Stimulated activated memory B cell treated with anti-CD40 and anti-IgM and Interleukin-4, amounts not matched to agents 10 μg/mL and 1 μg/mL and 100 μg/mL, for 72 hours (primary cell): ENCODE data around the gene BRF1.

ENCODE experiments used
- ATAC-seq: fragments of 150-1000 bp; cut with Tn5 transposase; 2 replicates; pipeline ENCODE4 v1.10.0; 2021
- H3K27ac Mint-ChIP-seq: one replicate; pipeline ENCODE4 v1.8.0; 2022; ENCODE audit warnings: mild to moderate bottlenecking, mixed read lengths
- H3K27me3 Mint-ChIP-seq: one replicate; pipeline ENCODE4 v1.8.0; 2022; ENCODE audit warnings: mixed read lengths
- H3K36me3 Mint-ChIP-seq: one replicate; pipeline ENCODE4 v1.8.0; 2022; ENCODE audit warnings: mixed read lengths
- H3K4me1 Mint-ChIP-seq: one replicate; pipeline ENCODE4 v1.8.0; 2022; ENCODE audit warnings: mixed read lengths
- H3K4me3 Mint-ChIP-seq: one replicate; pipeline ENCODE4 v1.8.0; 2022; ENCODE audit warnings: mild to moderate bottlenecking, moderate library complexity, mixed read lengths
- H3K9me3 Mint-ChIP-seq: one replicate; pipeline ENCODE4 v1.8.0; 2022; ENCODE audit warnings: mixed read lengths

BRF1 gene

GRCh38 chr14:105171004-105171673 lies 129.7 kb downstream of the BRF1 start:
- Mint-ChIP-seq H3K27me3 (peaks cover 33% of the 10 kb centered on the region), H3K36me3 (no peaks in the 10 kb centered on the region), H3K4me3 (no peak overlapping the region), H3K9me3 (no peaks in the 10 kb centered on the region), H3K4me1 (peaks cover 28% of the 10 kb centered on the region), H3K27ac (no peak overlapping the region)
- ATAC-seq, result no peak

DNA sequence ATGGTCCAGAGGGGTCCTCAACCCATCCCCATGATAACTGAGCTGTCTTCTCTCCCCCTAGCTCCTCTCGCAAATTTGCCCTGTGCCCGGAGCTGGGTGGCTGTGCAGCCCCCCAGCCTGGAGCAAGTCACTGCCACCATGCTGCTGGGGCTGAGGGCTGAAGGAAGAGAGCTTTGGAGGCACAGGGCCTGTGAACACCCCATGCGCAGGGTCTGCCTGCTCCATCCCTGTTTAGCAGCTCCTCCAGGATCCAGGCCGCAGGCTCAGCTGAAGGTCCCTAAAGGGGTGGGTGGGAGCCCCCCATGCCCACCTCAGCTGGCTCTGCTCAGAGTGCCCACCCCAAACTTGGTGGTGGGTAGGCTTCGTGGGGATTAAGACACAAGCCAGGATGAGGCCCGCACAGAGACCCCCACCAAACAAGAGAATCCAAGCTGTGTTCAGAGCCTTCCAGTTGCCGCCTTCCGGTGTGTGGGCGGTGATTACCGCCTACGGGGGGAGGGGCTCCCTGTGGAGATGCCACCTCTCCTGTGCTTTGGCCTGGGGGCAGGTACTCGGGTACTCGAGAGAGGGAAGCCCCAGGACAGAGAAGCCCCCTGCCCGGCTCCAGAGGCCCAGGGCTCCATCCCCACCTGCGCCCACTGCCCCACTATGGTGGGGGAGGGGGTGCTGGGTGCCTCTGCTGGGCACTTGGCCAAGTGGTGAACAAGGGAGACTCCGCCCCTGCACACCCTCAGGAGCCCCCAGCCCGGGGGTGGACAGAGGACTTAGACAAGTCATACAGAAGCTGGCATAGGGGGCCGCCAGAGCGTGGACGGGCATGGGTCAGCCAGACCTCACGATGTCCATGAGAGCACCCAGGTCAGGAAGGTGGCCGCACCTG lies 130.8 kb downstream of the BRF1 start:
- Mint-ChIP-seq H3K4me3 (peak overlapping the region; percentile 75), H3K36me3 (no peaks in the 10 kb centered on the region), H3K27ac (no peak overlapping the region), H3K4me1 (peaks cover 36% of the 10 kb centered on the region), H3K9me3 (no peaks in the 10 kb centered on the region), H3K27me3 (peaks cover 35% of the 10 kb centered on the region)
- ATAC-seq, result no peak

- Mint-ChIP-seq H3K4me1 (peaks cover 29% of the 10 kb centered on the region), H3K36me3 (no peaks in the 10 kb centered on the region), H3K27me3 (peaks cover 35% of the 10 kb centered on the region), H3K4me3 (peak overlapping the region; percentile 71), H3K9me3 (no peaks in the 10 kb centered on the region), H3K27ac (no peak overlapping the region)
- ATAC-seq, result no peak
These were observed 131.8 kb downstream of the BRF1 start for GRCh38 chr14:105168979-105169507.

DNA sequence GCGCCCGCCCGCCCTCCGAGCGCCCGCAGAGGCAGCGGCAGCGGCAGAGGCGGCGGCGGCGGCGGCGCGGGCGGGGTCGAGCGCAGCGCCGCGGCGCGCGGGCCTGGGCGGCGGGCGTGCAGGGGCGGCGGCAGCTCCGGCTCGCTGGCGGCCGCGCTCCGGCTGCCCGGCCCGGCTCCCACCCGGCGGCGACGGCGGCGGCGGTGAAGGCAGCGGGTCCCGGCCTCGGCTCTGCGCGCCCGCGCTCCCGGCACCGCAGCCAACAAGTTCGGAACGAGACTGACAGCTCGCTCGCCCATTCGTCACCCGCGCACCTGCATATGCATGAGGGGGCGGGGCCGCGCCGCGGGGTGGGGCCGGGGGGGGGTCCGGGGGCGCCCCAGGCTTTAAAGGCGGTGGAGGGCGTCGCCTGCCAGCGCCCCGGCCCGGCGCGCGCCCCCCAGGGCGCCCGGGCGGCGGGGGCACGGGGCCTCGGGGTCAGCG lies 132.3 kb downstream of the BRF1 start, which contains the start of gene JAG2:
Gene JAG2, minus strand, starts transcription at position 281 of the 483 bp plus-strand sequence. CDS start 356 bp downstream, outside the sequence.
- Mint-ChIP-seq H3K9me3 (no peaks in the 10 kb centered on the region), H3K36me3 (no peaks in the 10 kb centered on the region), H3K27ac (no peak within 1 kb of the TSS), H3K4me1 (peaks cover 28% of the 10 kb centered on the region), H3K4me3 (peak within 1 kb of the TSS; percentile 75), H3K27me3 (peaks cover 35% of the 10 kb centered on the region)
- no peak for ATAC-seq

DNA sequence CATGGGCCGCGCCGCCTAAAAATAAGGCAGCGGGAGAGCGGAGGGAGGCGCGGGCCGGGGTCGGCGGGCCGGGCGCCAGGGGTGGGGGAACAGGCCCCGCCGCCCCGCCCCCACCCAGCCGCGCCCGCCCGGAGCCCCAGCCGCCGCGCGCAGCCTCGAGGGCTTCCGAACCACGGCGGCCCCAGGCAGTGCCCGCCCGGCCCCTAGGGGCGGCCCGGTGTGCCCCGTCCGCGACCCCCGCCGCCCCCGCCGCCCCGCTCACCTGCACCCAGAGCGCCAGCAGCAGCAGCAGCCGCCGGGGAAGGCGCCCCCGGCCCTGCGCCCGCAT lies 132.7 kb downstream of the BRF1 start:
- H3K27ac Mint-ChIP-seq, result no peak overlapping the region
- ATAC-seq, result no peak
- peaks cover 28% of the 10 kb centered on the region for H3K4me1 Mint-ChIP-seq
- peaks cover 35% of the 10 kb centered on the region for H3K27me3 Mint-ChIP-seq
- no peaks in the 10 kb centered on the region for H3K9me3 Mint-ChIP-seq
- H3K36me3 Mint-ChIP-seq, result no peaks in the 10 kb centered on the region
- no peak overlapping the region for H3K4me3 Mint-ChIP-seq

DNA sequence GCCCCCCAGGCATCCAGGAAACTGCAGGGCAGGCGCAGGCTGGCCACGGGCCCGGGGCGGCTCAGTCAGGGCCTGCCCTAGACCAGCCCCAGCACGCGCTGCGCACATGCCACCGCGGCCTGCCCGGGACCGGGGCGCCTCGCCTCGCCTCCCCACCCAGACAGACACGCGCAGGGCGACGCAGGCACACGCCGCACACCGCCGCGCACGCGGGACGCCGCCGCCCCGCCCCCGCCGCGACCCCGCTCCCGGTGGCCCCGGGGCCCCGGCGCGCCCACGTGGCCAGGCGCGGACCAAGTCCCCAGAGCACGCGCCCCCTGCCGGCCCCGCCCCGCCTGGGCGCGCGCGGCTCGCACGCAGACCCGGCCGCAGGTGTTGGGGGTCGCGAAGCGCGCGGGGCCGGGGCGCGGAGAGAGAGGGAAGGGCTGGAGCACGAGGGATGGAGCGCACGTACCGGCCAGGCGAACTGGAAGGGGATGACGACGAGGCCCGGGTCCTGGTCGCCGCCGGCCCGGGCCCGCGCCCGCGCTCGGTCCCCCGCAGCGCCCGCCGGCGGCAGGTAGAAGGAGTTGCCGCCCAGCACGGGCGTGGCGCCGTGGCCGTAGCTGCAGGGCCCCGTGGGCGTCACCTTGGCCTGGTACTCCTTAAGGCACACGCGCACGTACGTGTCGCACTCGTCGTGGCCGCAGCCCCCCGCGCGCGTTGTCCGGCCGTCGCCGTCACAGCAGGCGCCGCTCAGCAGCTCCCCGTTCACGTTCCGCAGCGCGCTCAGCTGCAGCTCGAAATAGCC lies 133.3 kb downstream of the BRF1 start:
- no peak overlapping the region for H3K4me3 Mint-ChIP-seq

GRCh38 chr14:105166571-105167302 lies 134.1 kb downstream of the BRF1 start:
- Mint-ChIP-seq H3K4me3 (no peak overlapping the region), H3K9me3 (no peaks in the 10 kb centered on the region), H3K27ac (no peak overlapping the region), H3K4me1 (peaks cover 28% of the 10 kb centered on the region), H3K27me3 (peaks cover 40% of the 10 kb centered on the region), H3K36me3 (no peaks in the 10 kb centered on the region)
- no peak for ATAC-seq

More for the DNA sequence above, 133.3 kb downstream of the BRF1 start:
- Mint-ChIP-seq H3K27me3 (peaks cover 35% of the 10 kb centered on the region), H3K27ac (no peak overlapping the region), H3K36me3 (no peaks in the 10 kb centered on the region), H3K9me3 (no peaks in the 10 kb centered on the region), H3K4me1 (peaks cover 28% of the 10 kb centered on the region)
- ATAC-seq, result no peak

DNA sequence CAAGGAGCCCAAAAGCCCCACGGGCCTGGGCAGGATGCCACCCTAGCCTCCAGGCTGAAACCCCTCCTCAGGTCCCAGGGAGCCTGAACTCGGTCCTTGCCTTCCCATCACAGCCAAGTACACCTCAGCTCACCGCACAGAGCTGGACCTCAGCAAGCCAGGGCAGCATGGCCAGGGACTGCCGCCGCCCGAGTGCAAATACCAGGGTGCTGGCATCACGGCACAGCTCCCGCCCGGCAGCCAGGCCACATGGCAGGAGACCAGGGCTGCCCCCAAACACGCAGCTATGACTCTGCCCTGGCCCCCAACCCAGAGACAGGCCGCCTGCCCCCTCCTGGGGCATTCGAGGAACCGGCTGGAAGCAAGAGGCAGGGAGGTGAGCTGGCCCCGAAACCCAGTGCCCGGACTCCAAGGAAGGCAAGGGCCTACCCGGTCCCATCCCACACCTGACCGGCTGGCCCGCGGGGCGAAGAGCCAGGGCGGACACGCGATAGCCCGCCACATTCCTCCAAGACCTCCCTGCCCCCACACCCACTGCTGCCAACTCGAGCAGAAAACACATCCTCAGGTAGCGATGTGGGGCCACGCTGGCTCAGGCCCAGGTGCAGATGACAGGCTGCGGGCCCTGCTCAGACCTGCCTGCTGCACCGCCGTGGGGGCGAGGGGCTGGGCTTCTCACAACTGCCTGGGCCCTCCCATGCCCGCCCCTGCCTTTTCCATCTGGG lies 134.9 kb downstream of the BRF1 start:
- Mint-ChIP-seq H3K4me3 (no peak overlapping the region), H3K9me3 (no peaks in the 10 kb centered on the region), H3K4me1 (peaks cover 28% of the 10 kb centered on the region), H3K27me3 (peaks cover 48% of the 10 kb centered on the region), H3K27ac (no peak overlapping the region), H3K36me3 (no peaks in the 10 kb centered on the region)
- ATAC-seq, result no peak

- no peak for ATAC-seq
These were observed 135.6 kb downstream of the BRF1 start for GRCh38 chr14:105165134-105165704.

GRCh38 chr14:105163040-105163742 lies 137.6 kb downstream of the BRF1 start:
- Mint-ChIP-seq H3K27ac (no peak overlapping the region), H3K36me3 (no peaks in the 10 kb centered on the region), H3K4me3 (no peak overlapping the region), H3K27me3 (peaks cover 53% of the 10 kb centered on the region), H3K4me1 (peaks cover 19% of the 10 kb centered on the region), H3K9me3 (no peaks in the 10 kb centered on the region)
- ATAC-seq, result no peak

More at GRCh38 chr14:105165134-105165704, 135.6 kb downstream of the BRF1 start:
- no peak overlapping the region for H3K27ac Mint-ChIP-seq
- no peak overlapping the region for H3K4me3 Mint-ChIP-seq
- peaks cover 28% of the 10 kb centered on the region for H3K4me1 Mint-ChIP-seq
- H3K9me3 Mint-ChIP-seq, result no peaks in the 10 kb centered on the region
- peaks cover 48% of the 10 kb centered on the region for H3K27me3 Mint-ChIP-seq
- H3K36me3 Mint-ChIP-seq, result no peaks in the 10 kb centered on the region

DNA sequence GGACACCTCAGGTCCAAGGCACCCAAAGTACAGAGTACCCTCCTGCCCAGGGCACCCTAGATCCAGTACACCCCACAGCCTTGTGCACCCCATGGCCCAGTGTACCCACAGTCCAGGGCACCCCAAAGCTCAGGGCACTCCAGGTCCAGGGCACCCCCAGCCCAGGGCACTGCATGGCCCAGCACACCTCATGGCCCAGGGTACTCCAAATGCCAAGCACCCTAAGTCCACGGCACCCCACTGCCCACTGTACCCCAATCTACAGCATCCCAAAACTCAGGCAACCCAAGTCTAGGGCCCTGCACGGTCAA lies 138.2 kb downstream of the BRF1 start:
- ATAC-seq, result no peak
- Mint-ChIP-seq H3K4me3 (no peak overlapping the region), H3K27ac (no peak overlapping the region), H3K36me3 (no peaks in the 10 kb centered on the region), H3K4me1 (peaks cover 19% of the 10 kb centered on the region), H3K9me3 (no peaks in the 10 kb centered on the region), H3K27me3 (peaks cover 56% of the 10 kb centered on the region)

GRCh38 chr14:105161964-105162668 lies 138.7 kb downstream of the BRF1 start:
- peaks cover 60% of the 10 kb centered on the region for H3K27me3 Mint-ChIP-seq
- no peak overlapping the region for H3K4me3 Mint-ChIP-seq
- ATAC-seq, result peak; percentile 49
- no peaks in the 10 kb centered on the region for H3K36me3 Mint-ChIP-seq
- peaks cover 19% of the 10 kb centered on the region for H3K4me1 Mint-ChIP-seq
- no peak overlapping the region for H3K27ac Mint-ChIP-seq
- peaks cover 4% of the 10 kb centered on the region for H3K9me3 Mint-ChIP-seq

GRCh38 chr14:105161309-105161708 lies 139.5 kb downstream of the BRF1 start:
- Mint-ChIP-seq H3K9me3 (peaks cover 4% of the 10 kb centered on the region), H3K4me3 (no peak overlapping the region), H3K27me3 (peaks cover 60% of the 10 kb centered on the region), H3K27ac (no peak overlapping the region), H3K36me3 (no peaks in the 10 kb centered on the region), H3K4me1 (peaks cover 14% of the 10 kb centered on the region)
- no peak for ATAC-seq
